H9 (cell line): ENCODE data around the gene ATE1. TPM values are rescaled to one million over a fixed set of nuclear protein-coding genes. Genes with fewer than 3 reads are reported as not detected.

Experiments used
- DNase-seq: peaks from one replicate; pipeline ENCODE4 v3.0.0-alpha.2; 2017
- H2AFZ ChIP-seq: one replicate; pipeline ENCODE4 v1.6.1; 2013; ENCODE audit warnings: mild to moderate bottlenecking, low read length, control low read depth, moderate library complexity
- H2AK5ac ChIP-seq: 2 replicates; pipeline ENCODE4 v1.6.1; 2013; ENCODE audit warnings: low read length, control low read depth, mixed read lengths; ENCODE audit not compliant: insufficient read length
- H2BK120ac ChIP-seq: one replicate; pipeline ENCODE4 v1.6.1; 2013; ENCODE audit warnings: low read depth, mild to moderate bottlenecking, low read length, control low read depth, inconsistent platforms; ENCODE audit not compliant: poor library complexity, severe bottlenecking
- H2BK12ac ChIP-seq: 2 replicates; pipeline ENCODE4 v1.6.1; 2013; ENCODE audit warnings: low read length, control low read depth, mixed read lengths, low read depth; ENCODE audit not compliant: insufficient read length
- H2BK15ac ChIP-seq: 2 replicates; pipeline ENCODE4 v1.6.1; 2013; ENCODE audit warnings: low read depth, low read length, control low read depth
- H2BK20ac ChIP-seq: one replicate; pipeline ENCODE4 v1.6.1; 2013; ENCODE audit warnings: low read depth, mild to moderate bottlenecking, low read length, control low read depth, inconsistent platforms; ENCODE audit not compliant: poor library complexity, severe bottlenecking
- H2BK5ac ChIP-seq: 2 replicates; pipeline ENCODE4 v1.6.1; 2013; ENCODE audit warnings: low read length, control low read depth, mixed read lengths; ENCODE audit not compliant: insufficient read length
- H3K14ac ChIP-seq: 2 replicates; pipeline ENCODE4 v1.6.1; 2013; ENCODE audit warnings: low read length, control low read depth; ENCODE audit not compliant: insufficient read depth
- H3K18ac ChIP-seq: 2 replicates; pipeline ENCODE4 v1.6.1; 2013; ENCODE audit warnings: low read depth, mild to moderate bottlenecking, mixed read lengths, low read length, control low read depth; ENCODE audit not compliant: insufficient read length
- H3K23ac ChIP-seq: 2 replicates; pipeline ENCODE4 v1.6.1; 2013; ENCODE audit warnings: low read length, control low read depth, mixed read lengths, low read depth; ENCODE audit not compliant: insufficient read length
- H3K23me2 ChIP-seq: 2 replicates; pipeline ENCODE4 v1.6.1; 2013; ENCODE audit warnings: low read depth, mild to moderate bottlenecking, mixed read lengths, low read length, control low read depth; ENCODE audit not compliant: insufficient read length, poor library complexity, severe bottlenecking
- H3K27ac ChIP-seq: 2 replicates; pipeline ENCODE4 v1.5.1; 2013; ENCODE audit warnings: low read length, control low read depth, mixed read lengths, low read depth; ENCODE audit not compliant: insufficient read length
- H3K27me3 ChIP-seq: 2 replicates; pipeline ENCODE4 v1.6.1; 2013; ENCODE audit warnings: low read length, control low read depth, inconsistent platforms; ENCODE audit not compliant: insufficient read depth
- H3K4ac ChIP-seq: 2 replicates; pipeline ENCODE4 v1.6.1; 2013; ENCODE audit warnings: low read depth, mild to moderate bottlenecking, control low read depth, inconsistent platforms, low read length, moderate library complexity
- H3K4me1 ChIP-seq: 2 replicates; pipeline ENCODE4 v1.6.1; 2013; ENCODE audit warnings: low read length, control low read depth, inconsistent platforms; ENCODE audit not compliant: insufficient read depth
- H3K4me2 ChIP-seq: 2 replicates; pipeline ENCODE4 v1.6.1; 2013; ENCODE audit warnings: low read length, control low read depth, mixed read lengths; ENCODE audit not compliant: insufficient read length, insufficient read depth
- H3K56ac ChIP-seq: 2 replicates; pipeline ENCODE4 v1.6.1; 2013; ENCODE audit warnings: low read depth, mild to moderate bottlenecking, mixed read lengths, low read length, control low read depth; ENCODE audit not compliant: insufficient read length
- H3K79me1 ChIP-seq: 2 replicates; pipeline ENCODE4 v1.6.1; 2013; ENCODE audit warnings: low read depth, mild to moderate bottlenecking, moderate library complexity, low read length, control low read depth, inconsistent platforms; ENCODE audit not compliant: insufficient read depth, poor library complexity, severe bottlenecking
- H3K79me2 ChIP-seq: 2 replicates; pipeline ENCODE4 v1.6.1; 2013; ENCODE audit warnings: low read length, control low read depth, inconsistent platforms; ENCODE audit not compliant: insufficient read depth
- H3K9ac ChIP-seq: 2 replicates; pipeline ENCODE4 v1.6.1; 2013; ENCODE audit warnings: low read length, control low read depth, mixed read lengths; ENCODE audit not compliant: insufficient read length; ENCODE audit errors: extremely low read depth
- H3K9me3 ChIP-seq: one replicate; pipeline ENCODE4 v1.6.1; 2013; ENCODE audit warnings: low read depth, low read length, inconsistent platforms; ENCODE audit not compliant: control insufficient read depth
- H3T11ph ChIP-seq: one replicate; pipeline ENCODE4 v1.6.1; 2013; ENCODE audit warnings: mild to moderate bottlenecking, low read length, control low read depth, inconsistent platforms
- H4K20me1 ChIP-seq: one replicate; pipeline ENCODE4 v1.6.1; 2013; ENCODE audit not compliant: control insufficient read depth, insufficient read length, insufficient read depth
- H4K5ac ChIP-seq: 2 replicates; pipeline ENCODE4 v1.6.1; 2013; ENCODE audit warnings: low read depth, mild to moderate bottlenecking, mixed read lengths, low read length, control low read depth; ENCODE audit not compliant: insufficient read length
- H4K8ac ChIP-seq: replicated peaks from 2 replicates; pipeline ENCODE4 v1.6.1; 2013; ENCODE audit warnings: low read length, control low read depth, mixed read lengths, low read depth; ENCODE audit not compliant: insufficient read length
- H4K91ac ChIP-seq: 2 replicates; pipeline ENCODE4 v1.6.1; 2013; ENCODE audit warnings: low read depth, mild to moderate bottlenecking, moderate library complexity, mixed read lengths, low read length, control low read depth; ENCODE audit not compliant: insufficient read length
- H3K27ac Mint-ChIP-seq, 3 experiments: 2 replicates in 2 of 3; 3 replicates in 1 of 3; pipeline ENCODE4 v1.8.0; 2020 to 2021; ENCODE audit warnings: mixed read lengths in 3 of 3, mild to moderate bottlenecking in 1 of 3, moderate library complexity in 1 of 3
- H3K27me3 Mint-ChIP-seq: 2 replicates; pipeline ENCODE4 v1.8.0; 2021; ENCODE audit warnings: low read depth, mild to moderate bottlenecking, moderate library complexity, mixed read lengths
- H3K36me3 Mint-ChIP-seq, 3 experiments: 2 replicates in 2 of 3; 3 replicates in 1 of 3; pipeline ENCODE4 v1.8.0; 2020 to 2021; ENCODE audit warnings: low read depth in 3 of 3, mixed read lengths in 3 of 3; ENCODE audit not compliant: insufficient read depth in 1 of 3
- H3K4me1 Mint-ChIP-seq, 2 experiments: 2 replicates each; pipeline ENCODE4 v1.8.0; 2020; ENCODE audit warnings: mixed read lengths in 2 of 2
- H3K4me3 Mint-ChIP-seq, 2 experiments: 2 replicates in 1 of 2; 3 replicates in 1 of 2; pipeline ENCODE4 v1.8.0; 2020 to 2021; ENCODE audit warnings: mild to moderate bottlenecking in 2 of 2, mixed read lengths in 2 of 2, moderate library complexity in 1 of 2
- H3K9me3 Mint-ChIP-seq, 2 experiments: 2 replicates in 1 of 2; 3 replicates in 1 of 2; pipeline ENCODE4 v1.8.0; 2020; ENCODE audit warnings: mild to moderate bottlenecking in 2 of 2, mixed read lengths in 2 of 2, moderate library complexity in 1 of 2
- WGBS: extraction: QIAGEN DNeasy Blood & Tissue Kit; methylation state at CpG from one replicate; pipeline ENCODE4 v1.1.7; 2013; ENCODE audit warnings: missing lambda C conversion rate, low lambda C conversion rate, mixed read lengths; ENCODE audit not compliant: insufficient read length; ENCODE audit errors: extremely low coverage; 5-methylcytosine and 5-hydroxymethylcytosine counted together
- total RNA-seq: library from RNA; stranded (reverse); gene quantifications from 2 replicates; pipeline ENCODE4 v1.2.1, GENCODE V29; 2021
- TF ChIP-seq, protein P1 (sequence below): fragments of 200-600 bp; sonication (generic); conservative IDR thresholded peaks from 3 replicates; pipeline ENCODE4 v1.8.0; 2021; ENCODE audit warnings: antibody characterized with exemption, mild to moderate bottlenecking

ATE1 gene
- total RNA-seq, 1 experiment from 2014 or later: 29.0 TPM

DNA sequence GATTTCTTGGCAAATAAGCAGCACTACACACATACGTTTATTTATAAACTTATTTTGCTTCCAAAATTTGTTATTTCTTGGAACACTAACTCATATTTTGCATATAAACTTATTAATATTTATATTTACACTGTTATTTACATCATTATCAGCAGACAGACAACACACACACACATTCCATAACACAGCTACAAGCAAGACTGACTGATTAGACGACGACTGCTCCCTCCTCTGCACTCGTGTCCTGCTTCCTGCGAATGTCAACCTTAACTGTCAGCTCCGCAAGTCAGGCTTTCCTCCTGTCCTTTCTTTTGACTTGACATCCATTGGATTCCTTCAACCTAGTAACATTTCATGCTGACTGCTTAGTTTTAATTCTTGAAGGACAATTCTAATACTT, 96.6 kb downstream of the ATE1 start:
- H4K5ac ChIP-seq: no peak overlapping the region
- no peaks in the 10 kb centered on the region for H3K9me3 ChIP-seq
- H3K9ac ChIP-seq: no peak overlapping the region
- H3K4me3 Mint-ChIP-seq: no peak overlapping the region
- no peak overlapping the region for H3K4ac ChIP-seq
- H3K79me1 ChIP-seq: no peaks in the 10 kb centered on the region
- DNase-seq: no peak
- peaks cover 10 to 36% (median 34%) of the 10 kb centered on the region in 3 experiments; a peak in 6 of 7 replicates for H3K36me3 Mint-ChIP-seq
- H3T11ph ChIP-seq: no peak overlapping the region
- H3K4me1 Mint-ChIP-seq: no peaks in the 10 kb centered on the region
- no peaks in the 10 kb centered on the region for H3K9me3 Mint-ChIP-seq
- H3K4me1 ChIP-seq: no peaks in the 10 kb centered on the region
- H3K27me3 Mint-ChIP-seq: no peaks in the 10 kb centered on the region
- no peak overlapping the region for H4K8ac ChIP-seq
- no peak overlapping the region for H3K14ac ChIP-seq
- H2AFZ ChIP-seq: no peak overlapping the region
- no peak overlapping the region for H3K4me2 ChIP-seq
- TF ChIP-seq, protein P1, sequence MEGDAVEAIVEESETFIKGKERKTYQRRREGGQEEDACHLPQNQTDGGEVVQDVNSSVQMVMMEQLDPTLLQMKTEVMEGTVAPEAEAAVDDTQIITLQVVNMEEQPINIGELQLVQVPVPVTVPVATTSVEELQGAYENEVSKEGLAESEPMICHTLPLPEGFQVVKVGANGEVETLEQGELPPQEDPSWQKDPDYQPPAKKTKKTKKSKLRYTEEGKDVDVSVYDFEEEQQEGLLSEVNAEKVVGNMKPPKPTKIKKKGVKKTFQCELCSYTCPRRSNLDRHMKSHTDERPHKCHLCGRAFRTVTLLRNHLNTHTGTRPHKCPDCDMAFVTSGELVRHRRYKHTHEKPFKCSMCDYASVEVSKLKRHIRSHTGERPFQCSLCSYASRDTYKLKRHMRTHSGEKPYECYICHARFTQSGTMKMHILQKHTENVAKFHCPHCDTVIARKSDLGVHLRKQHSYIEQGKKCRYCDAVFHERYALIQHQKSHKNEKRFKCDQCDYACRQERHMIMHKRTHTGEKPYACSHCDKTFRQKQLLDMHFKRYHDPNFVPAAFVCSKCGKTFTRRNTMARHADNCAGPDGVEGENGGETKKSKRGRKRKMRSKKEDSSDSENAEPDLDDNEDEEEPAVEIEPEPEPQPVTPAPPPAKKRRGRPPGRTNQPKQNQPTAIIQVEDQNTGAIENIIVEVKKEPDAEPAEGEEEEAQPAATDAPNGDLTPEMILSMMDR: no peak
- H3K79me2 ChIP-seq: no peaks in the 10 kb centered on the region
- H3K27ac ChIP-seq: no peak overlapping the region
- no peak overlapping the region for H3K18ac ChIP-seq
- no peak overlapping the region for H2BK15ac ChIP-seq
- H3K23ac ChIP-seq: no peak overlapping the region
- no peak overlapping the region for H2AK5ac ChIP-seq
- no peak overlapping the region for H2BK5ac ChIP-seq
- no peak overlapping the region for H3K56ac ChIP-seq
- H3K27ac Mint-ChIP-seq: no peak overlapping the region
- H2BK120ac ChIP-seq: no peak overlapping the region
- no peaks in the 10 kb centered on the region for H4K20me1 ChIP-seq
- no peak overlapping the region for H2BK12ac ChIP-seq
- H3K27me3 ChIP-seq: no peaks in the 10 kb centered on the region
- no peak overlapping the region for H2BK20ac ChIP-seq
- WGBS: 100% methylated on average over 1 of the region's 6 CpGs
- no peaks in the 10 kb centered on the region for H3K23me2 ChIP-seq
- no peak overlapping the region for H4K91ac ChIP-seq
